NCI-H128 (cell line): ENCODE measurements around the gene ABT1.
"Not testable (repeated sequence)": the region's sequence is repeated elsewhere in the genome, so short reads cannot be mapped to it uniquely, and the experiment has no call there.

ENCODE experiments used
- DNase-seq: peaks from one replicate; lab custom pipeline; 2025; ENCODE audit not compliant: unreplicated experiment; lab: John Stamatoyannopoulos, UW

ABT1 gene

DNA sequence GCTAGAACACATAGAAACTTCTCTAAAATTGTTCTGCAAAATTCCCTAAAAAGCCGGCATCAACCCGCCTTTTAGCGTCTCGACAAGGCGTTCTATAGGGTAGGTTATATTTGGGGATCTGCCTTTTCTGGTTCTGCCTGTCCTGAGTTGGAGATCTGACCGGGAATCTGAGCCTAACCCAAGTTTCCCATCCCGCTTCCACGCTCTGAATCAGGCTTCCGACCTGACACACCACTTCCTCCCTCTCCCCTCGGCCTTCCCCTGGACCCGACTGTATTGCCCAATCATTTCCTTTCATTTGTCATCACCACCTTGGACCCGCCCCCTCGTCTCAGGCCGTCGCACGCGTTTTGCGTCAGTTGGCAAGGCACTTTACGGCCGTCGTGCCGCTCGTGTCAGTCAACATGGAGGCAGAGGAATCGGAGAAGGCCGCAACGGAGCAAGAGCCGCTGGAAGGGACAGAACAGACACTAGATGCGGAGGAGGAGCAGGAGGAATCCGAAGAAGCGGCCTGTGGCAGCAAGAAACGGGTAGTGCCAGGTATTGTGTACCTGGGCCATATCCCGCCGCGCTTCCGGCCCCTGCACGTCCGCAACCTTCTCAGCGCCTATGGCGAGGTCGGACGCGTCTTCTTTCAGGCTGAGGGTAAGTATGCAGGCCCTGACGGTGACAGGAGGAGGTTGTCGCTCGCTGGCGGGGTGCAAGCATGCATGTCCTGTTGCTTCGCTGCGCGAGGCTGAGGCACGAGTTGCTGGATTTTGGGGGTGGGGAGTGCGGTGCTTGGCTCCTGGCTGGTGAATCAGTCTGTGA, at the start of gene ABT1:
TSS of gene ABT1 (plus strand) at position 375 of the 810 bp plus-strand sequence. CDS start at position 405, 30 bp downstream.
- peak; percentile 92 for DNase-seq

DNA sequence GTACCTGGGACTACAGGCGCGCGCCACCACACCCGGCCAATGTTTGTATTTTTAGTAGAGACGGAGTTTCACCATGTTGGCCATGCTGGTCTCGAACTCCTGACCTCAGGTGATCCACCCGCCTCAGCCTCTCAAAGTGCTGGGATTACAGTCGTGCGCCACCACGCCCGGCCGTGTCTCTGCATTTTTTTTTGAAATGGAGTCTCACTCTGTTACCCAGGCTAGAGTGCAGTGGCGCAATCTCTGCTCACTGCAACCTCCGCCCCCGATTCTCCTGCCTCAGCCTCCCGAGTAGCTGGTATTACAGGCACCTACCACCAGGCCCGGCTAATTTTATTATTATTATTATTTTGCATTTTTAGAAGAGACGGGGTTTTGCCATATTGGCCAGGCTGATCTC, 49.4 kb upstream of the ABT1 start:
- not testable (repeated sequence) for DNase-seq

DNA sequence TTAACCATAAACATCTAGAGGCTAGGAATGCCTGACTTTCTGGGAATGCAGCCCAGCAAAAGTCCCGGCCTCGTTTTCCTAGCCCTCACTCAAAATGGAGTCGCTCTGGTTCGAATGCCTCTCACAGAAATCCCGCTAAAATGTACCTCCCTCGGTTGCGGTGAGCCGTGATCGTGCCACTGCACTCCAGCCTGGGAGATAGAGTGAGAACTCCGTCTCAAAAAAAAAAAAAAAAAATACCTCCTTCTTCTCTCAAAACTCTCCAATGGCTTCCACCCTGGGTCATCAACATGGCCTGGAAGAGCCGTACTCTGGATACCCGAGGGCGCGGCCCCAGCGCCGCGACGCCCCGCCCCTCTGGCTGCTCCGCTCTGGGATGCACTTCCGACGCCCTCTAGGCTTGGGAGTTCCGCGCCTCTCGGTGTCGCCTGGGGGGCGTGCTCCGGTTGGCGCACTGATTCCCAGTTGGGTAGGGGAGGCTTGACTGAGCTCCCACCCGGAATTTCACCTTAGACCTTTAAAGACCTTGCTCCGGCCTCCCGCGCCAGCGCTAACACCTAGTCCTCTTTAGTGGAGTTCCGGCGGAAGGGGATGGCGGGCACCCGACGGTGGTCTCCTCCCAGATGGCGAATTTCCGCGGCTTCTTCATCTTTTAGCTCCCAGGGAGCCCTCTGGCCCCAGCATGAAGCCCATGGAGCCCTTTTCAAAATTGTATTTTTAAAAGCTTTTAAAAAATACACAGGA, 46.3 kb upstream of the ABT1 start:
- DNase-seq, result peak; percentile 21

DNA sequence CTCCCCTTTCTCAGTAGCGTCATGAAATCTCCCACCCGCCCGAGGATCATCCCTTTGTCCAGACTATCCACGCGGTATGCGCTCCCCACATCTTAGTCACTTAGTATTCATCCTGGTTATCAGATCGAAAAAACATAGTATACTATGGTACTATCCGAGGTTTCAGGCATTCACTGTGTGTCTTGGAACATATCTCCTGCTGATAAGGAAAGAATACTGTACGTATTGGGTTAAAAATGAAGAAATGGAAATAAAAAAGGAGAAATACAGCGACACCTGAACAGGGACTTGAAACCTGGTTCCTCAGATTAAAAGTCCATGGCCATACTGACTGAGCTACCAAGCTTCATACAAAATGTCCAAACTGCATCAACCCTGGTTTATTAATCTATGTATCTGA, 44.5 kb upstream of the ABT1 start:
- DNase-seq, result no peak

DNA sequence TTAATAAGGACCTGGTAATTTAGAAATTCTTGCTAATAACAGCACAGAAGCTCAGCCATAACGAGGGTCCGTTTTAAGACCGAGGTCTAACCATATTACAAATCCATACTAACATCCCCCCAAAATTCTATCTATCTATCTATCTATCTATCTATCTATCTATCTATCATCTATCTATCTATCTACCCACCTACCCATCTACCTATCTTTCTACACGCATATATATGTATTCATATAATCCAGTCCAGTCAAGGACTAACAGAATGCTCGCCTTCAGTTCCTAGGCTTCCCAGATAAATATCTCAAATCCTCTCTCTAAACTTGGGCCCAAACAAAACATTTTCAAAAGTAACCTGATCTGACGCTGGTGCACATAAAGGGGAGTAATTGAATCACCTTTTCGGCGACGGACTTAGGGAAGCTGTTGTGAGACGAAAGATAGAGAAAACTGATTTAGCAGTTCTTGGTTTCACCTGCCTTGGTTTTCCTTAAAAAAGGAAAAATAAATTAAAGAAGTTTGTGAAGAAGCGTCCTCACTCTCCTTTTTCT, 44.0 kb upstream of the ABT1 start:
- no peak for DNase-seq

DNA sequence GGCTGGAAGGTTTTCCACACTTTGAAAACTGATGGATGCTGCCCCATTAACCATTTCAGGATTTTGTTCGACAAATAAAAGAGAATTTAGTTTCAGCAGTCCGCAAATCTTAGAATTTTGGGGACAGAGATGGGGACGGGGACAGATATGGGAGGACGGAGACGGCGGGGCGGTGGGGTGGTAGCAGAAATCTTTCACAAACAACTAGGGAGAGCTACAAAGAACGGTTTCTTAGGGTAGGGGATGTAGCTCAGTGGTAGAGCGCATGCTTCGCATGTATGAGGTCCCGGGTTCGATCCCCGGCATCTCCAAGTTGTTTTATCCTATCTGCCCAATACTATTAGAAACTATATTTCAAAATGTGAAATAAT, 43.5 kb upstream of the ABT1 start:
- DNase-seq, result peak; percentile 37

DNA sequence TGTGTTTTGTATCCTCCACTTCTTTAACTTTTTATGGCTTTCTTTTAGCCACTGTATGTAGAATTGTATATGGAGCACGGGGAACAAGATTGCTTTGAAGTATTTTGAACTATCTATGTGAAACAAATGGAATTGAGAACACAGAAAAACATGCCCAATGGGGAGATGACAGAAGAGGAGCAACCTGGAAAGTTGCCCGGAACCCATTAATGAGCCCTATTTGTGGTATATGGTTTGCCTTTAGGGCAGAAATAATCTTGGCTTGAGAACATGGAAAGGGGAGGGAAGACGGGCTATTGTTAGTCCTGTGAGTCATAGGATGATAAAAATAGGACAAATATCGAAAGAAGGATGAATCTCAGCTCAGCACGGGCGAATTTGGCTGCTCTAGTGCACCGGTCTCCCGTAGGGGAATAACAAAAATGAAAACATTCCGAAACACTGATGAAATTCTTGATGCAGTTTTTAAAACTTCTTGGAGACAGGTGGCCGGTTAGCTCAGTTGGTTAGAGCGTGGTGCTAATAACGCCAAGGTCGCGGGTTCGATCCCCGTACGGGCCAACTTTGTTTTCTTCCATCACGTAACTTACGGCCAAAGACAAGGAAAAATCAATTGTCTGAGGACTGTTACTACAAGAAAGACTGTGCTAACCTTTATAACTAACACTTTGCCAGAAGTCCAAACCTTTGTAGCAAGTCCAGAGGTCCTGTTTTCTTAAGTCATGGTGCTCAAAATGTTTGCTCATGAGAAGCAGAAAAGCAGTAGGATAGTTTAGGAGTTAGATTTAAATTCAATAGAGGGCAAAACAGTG, 42.9 kb upstream of the ABT1 start:
- DNase-seq, result peak; percentile 51

DNA sequence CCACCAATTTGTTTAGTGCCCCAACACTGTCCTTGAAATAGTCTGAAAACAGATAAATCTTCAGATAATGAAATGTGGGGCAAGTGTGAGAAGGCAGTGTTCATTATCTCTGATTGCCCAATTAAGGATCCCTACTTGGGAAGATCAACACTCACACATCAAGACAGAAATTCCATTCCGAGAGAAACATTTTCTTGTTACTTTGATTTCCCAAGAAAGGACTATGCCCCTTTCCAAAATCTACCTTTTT, 42.4 kb upstream of the ABT1 start:
- no peak for DNase-seq

DNA sequence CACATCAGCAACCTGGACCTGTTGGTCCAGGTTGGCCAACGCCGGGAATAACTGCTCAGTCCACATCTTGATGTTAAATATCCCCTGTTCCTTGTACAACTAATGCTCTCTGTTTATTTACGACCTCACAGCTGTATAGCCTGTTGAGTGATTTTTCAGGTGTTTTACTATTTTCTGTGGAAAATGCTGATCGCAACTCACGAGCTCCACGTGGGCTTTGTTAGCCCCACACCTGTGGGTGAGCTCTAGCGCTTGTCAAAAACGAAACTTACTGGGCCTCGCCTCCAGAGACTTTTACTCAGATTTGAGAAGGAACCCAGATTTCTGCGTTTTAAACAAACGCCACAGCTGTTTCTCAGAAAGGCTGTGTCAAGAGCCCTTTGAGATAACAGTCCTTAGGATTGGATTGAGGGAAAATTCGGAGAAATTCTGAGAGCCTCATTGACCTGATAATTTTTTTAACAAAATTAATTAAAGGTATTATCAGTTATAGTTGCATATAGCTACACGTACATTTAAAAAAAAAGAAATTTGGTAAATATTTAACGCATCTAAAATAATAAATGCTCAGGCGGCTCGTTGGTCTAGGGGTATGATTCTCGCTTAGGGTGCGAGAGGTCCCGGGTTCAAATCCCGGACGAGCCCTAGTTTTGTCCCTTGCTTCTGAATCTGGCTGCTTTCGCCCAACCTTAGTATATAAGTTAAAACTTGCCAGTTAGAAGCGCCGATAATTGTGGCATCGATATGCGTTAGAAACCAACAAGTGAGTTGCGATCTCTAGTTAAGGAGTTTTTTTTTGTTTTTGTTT, 41.9 kb upstream of the ABT1 start:
- DNase-seq, result no peak

DNA sequence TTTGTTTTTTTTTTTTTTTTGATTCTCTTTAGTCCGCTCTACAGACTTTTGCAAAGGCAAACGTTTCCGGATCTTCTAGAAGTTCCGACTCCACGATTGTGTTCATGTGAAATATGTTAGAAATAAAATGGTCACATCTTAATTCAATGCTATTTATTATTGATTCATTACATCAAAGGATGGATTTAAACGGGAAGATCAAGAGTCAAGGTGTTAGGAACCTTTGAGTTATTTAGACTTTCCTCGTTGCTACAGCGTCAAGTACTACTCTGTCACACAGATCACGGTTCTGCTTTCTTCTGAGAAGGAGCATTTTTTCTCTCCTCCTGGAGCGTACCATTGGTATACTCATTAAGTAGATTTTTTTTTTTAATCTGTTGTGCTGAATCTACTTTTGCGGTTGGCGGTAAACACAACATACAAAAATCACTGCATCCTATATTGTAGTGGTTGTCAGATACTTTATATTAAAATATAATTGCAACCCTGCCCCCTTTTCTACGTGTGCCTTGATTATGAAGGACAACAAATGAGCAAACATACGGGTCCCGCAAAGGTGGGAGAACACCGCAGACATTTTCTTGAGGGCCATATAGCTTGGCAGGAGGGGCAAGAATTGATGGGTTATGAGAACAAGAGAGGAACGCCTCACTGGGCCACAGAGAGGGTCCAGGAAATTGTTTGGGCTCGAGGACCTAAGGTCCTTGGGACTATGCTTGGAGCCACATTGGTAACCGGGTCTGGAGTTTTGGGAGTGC, 41.1 kb upstream of the ABT1 start:
- DNase-seq, result no peak

DNA sequence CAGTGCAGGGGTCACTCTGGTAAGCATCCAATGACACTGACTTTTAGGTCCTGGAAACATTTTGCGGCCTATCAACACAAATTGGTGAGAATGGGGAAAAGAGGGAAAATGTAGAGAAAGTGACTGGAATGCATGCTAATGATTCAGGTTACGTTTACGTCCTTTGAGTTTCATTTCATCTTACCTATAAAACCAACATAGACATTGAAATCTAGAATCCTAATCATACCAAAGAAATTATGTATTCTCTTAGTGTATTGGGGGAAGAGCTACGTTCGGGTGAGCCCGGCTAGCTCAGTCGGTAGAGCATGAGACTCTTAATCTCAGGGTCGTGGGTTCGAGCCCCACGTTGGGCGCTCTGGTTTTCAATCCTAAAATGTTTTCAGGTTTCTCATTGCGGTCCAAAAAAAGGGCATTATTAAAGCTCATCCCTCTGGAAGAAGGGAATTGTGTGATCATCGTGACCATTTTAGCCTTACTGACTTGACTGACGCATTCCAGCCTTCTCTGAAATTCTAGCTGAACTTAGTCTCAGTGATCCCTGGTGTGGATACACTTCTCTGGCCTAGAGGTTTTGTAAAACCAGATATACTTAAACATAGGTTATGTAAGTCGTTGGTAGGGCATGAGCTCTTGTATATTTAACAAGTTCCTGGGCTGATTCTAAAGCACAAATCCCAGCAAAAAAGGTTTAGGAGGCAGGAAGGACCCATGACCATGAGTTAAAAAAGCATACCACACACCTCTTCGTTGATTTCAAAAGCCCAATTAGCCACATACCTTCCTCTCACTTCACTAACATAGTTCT, 40.3 kb upstream of the ABT1 start:
- DNase-seq, result no peak

DNA sequence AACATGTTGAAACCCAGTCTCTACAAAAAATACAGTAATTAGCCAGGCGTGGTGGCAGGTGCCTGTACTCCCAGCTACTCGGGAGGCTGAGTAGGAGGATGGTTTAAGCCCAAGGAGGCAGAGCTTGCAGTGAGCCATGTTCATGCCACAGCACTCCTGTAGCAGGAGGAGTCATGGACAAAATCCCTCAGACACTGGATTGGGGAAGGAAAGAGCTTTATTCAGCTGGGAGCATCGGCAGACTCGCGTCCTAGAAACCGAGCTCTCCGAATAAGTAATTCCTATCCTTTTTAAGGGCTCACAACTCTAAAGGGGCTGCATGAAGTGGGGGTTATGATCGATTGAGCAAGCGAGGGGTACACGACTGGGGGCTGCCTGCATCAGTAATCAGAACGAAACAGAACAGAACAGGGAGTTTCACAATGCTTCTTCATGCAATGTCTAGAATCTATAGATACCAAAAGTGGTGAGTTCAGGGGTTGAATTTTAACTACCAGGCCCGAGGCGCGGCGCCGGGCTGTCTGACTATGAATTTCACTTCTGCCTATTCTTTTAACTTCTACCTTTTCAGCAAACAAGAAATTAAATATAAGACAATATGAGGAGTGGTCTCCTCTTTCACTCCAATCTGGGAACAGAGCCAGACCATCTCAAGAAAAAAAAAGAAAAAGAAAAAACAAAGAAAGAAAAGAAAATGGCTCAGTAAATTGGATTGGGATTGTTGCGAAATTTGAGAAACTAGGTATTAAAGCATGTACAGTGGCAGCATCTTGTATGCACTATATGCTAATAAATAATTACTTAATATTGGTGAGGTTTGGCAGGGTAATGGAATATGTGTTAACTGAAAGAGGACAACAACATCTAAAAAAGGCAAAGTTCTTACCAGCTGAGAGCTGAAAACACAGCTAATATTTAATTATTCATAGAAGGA, 35.0 kb upstream of the ABT1 start:
- DNase-seq, result no peak

DNA sequence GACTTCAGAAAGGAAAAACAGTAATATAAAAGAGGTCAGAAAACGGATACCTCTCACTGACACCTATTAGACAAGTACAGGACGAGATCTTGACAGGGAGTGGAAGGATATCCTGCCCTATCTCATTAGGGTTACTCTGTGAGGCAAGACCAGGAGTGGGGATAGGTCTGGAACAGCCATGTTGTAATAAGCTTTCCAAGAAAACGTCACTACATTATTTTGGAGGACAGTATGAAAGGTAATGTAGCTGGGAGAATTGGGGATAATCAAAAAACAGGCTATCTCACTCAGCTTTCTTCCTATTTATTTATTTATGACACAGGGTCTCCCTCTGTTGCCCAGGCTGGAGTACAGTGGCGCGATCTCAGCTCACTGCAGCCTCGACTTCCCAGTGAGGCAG, 33.3 kb upstream of the ABT1 start:
- DNase-seq, result no peak

DNA sequence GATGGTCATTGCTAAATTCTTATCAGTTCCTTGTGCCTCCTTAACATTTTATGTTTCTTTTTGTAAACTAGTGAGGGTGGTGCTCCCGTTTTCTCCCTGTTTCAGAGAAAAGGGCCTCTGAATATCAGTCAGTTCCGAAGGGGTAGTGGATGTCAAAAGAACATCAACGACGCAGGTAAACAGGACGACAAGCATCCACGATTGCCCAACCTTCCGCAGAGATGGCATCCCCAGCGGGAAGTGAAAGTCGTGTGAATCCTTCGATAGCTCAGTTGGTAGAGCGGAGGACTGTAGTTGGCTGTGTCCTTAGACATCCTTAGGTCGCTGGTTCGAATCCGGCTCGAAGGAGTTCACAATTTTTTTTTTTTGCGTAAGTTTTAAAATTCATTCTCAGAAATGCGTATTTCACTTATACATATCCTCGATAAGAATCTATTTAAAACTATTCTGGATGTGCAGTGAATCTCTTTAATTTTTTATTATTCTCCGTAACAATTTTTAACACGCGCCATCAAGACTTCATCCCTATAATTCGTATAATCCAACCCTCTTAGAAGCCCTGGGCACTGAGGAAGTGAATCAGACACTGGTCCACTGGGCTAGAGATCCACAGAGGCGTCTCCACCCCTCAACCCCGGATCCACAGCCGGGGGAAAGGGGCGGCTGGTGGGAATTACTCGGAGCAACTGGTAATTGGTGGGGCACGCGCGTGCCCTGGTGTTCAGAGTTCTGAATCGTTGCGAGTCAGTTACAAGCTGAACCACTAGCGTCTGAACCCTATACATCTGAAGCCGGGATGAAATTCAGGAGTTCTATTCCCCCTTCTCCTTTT, 27.9 kb upstream of the ABT1 start:
- peak; percentile 53 for DNase-seq

DNA sequence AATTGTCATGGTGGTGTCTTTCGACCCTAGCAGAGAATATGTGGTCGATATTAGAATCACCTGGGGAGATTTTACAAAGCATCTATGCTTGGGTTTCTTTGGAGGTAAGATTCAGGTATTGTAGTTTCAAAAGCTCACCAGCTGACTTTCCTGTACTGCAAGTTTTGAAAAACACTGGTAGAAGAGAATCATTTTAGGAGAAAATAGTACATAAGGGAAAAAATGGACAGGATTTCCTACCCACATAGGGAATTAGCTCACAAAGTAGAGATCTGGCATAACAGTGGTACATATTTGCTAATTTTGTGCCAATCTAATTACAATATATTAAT, 27.4 kb upstream of the ABT1 start:
- DNase-seq, result no peak

DNA sequence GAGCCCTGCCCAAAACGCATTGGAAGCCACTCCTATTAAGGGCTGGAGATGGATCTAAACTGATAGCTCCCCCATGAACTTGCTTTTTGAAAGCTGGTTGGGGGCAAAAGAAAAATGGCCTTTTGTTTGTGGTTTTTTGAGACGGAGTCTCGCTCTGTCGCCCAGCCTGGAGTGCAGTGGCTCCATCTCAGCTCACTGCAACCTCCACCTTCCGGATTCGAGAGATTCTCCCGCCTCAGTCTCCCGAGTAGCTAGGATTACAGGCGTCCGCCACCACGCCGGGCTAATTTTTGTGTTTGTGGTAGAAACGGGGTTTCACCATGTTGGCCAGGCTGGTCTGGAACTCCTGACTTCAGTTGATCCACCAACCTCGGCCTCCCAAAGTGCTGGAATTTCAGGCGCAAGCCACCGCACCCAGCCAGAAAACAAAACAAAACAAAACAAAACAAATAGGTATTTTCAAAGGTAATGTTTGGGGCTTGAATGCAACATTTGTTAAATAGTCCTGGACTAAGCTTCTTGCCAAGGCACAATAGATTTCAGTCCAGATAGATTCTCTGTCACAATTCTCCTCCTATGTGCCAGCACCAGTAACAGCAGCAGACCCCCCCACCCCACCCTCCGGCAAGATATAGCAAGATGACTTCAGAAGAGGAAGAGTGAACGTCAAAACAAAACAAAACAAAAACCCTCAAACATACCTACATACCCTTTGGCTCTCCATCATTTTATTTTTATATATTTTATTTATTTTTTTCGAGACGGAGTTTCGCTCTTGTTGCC, 26.5 kb upstream of the ABT1 start:
- DNase-seq, result no peak
